ENCODE results near the gene FAM219A.
"Not testable (repeated sequence)": the region's sequence is repeated elsewhere in the genome, so short reads cannot be mapped to it uniquely, and the experiment has no call there.

Gene FAM219A

DNA sequence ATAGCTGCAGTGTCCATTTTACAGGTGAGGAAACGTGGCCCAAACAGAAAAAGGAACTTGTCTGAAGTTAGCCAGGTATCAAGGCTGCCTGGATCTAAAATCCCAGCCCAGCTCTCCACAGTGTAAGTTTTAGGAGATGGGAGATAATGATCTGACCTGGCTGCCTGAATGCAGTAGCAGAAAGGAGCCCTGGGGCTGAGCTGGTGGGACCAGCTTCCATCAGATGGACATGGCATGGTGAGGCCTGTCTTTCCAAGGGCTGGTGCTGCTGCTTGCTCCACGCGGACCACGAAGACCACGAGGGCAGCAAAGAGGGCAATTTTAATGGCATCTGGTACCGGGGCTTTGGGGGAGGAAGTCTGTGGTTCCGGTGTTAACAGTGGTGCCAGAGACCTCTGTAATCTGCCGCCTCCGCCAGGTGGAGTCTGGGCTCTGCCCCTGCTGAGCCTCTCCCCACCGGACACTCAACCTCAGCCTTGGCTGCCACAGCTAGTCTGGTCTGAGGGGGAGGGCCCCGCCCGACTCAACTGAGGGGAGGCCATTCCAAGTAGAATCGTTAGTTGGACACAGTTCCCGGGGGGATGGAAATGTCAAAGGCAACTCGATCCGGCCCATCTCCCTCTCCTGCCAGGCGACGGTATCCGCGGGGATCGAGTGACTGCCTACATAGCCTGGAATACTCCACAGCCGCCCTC, 82.3 kb downstream of the FAM219A start:
- no peak for DNase-seq (ENCODE audit: low read depth)

DNA sequence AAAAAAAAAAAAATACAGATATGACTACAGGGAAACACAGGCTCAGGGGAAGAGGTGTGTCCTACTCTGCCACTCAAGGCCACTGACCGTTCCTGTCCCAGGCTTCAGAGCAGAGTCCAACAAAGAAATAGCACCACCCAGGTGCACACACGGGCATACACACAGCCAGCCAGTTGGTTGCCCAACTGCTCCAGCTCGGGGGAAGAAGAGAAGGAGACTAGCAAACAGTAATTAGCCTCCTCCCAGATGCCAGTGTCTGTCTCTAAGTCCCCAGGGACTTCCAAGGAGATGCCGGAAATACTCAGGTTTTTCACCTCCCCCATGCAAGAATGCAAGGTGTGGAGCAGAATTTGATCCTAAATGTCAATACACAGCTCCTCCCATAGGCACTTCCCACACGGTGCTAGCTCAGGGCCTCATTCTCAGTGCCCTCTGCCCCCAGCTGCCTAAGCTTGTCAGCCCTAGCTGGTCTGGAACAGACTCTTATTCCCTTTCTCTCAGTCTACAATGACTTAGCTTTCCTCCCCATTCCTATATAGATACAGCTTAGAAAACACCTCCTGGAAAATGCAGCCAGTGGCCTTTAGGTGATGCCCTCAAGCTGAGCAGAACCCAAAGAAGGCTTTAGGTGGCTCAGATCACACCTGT, 83.3 kb downstream of the FAM219A start:
- DNase-seq (ENCODE audit: low read depth): no peak

- no peak for DNase-seq (ENCODE audit: low read depth)
Measured at GRCh38 chr9:34374339-34374738, 84.0 kb downstream of the FAM219A start.

DNA sequence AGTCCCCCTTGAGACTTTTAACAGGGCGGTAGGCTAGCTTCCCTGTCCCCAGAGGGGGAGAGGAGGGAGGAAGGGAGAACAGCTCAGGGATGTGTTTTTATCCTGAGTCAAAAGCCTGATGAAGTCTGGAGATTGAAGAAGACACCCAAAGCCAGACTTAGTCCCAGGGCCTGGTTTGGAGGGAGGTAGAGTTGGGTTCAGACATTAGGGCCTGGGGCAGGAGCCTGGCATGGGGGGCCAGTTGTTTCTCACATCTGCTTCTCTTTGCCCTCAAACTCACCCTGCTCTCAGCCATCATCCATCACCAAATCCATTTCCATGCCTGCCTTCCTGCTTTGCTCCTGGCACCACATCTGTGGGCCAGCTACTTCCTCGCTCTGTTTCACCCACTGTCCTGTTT, 84.6 kb downstream of the FAM219A start:
- no peak for DNase-seq (ENCODE audit: low read depth)

GRCh38 chr9:34372467-34373011, 85.8 kb downstream of the FAM219A start:
- DNase-seq (ENCODE audit: low read depth): no peak

- DNase-seq (ENCODE audit: low read depth): no peak
Measured at GRCh38 chr9:34371886-34372466, 86.4 kb downstream of the FAM219A start.

DNA sequence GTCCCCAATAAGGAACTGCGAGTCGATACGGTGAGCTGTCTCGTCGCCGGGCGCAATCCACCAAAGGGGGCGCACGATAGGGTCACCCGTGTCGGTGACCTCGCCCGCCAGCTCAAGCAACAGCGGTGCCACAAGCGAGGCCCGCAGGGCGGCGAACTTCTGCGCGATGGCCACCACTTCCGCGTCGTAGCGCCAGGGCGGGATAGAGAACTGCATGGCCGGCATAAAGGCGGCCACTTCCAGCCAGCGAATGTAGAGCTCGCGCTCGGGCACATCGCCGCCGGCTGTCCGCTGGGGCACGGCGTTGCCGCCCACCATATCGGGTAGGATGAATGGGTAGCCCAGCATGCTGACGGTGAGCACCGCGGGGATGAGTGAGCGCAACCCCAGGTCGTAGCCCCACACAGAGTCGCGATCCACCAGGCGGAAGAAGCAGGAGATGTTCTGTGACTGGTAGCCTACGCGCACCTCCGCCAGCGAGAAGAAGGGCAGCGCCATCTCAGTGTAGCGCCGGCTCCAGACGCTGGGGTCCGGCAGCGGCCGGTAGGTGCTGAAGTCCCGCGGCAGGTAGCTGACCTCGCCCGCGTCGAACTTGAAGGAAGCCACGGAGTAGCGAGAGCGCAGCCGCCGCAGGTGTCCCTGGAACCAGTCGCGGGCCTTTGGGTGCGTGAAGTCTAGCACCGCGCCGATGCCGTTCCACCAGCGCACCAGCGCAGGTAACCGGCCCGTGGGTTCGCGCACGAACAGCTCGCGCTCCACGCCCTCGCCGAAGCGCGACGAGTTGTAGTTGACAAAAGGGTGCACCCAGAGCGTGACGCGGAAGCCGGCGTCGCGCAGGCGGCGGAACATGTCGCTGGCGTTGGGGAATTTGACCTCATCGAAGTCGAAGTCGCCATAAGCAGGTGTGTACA, 87.1 kb downstream of the FAM219A start:
- no peak for DNase-seq (ENCODE audit: low read depth)

DNA sequence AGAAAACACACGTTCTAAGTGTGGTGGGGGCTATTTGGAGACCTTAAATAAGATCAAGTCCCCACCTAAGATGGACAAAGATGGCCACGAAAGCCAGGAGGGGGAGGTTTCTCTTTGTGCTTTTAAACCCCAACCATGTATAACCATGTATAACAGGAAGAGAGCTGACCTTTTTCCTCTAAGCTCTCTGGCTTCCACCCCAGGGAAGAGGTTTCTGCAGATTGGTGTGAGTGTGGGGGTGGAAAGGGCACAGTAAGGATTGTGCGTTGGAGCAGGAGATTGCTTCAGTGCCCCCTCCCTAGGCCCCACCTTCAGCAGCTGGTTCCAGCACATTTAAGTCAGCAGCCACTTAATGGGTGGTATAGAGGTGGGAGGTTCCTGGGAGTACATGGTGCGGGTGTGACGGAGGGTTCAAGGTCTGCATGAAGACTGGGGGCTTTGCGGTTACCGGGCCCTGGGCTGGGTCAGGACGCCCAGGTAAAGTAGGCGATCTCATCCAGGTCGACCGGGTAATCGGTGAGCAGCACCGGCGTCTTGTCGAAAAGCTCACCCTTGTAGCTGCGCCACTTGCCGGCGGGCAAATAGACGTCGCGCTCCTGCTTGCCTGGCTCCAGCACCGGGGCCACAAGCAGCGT, 87.9 kb downstream of the FAM219A start:
- no peak for DNase-seq (ENCODE audit: low read depth)

DNA sequence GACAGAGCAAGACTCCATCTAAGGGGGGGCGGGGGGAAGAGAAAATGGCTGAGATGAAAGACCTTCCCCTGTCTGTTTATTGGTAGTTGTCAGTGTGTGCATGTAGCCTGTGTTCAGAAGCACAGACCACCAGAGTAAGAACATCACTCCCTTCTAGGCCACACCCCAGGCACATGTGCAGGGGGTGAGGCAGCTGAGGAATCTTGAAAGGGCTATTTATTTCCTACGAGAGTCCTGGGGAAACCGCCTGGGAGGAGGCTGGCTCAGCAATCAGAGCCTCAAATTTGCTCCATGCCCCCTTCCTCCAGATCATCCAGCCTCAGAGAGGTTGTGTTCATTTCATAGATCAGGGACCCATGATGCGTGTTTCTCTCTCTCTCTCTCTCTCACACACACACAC, 88.7 kb downstream of the FAM219A start:
- DNase-seq (ENCODE audit: low read depth): no peak

GRCh38 chr9:34368796-34369195, 89.6 kb downstream of the FAM219A start:
- DNase-seq (ENCODE audit: low read depth): not testable (repeated sequence)

- DNase-seq (ENCODE audit: low read depth): not testable (repeated sequence)
Measured at GRCh38 chr9:34367751-34368410, 90.5 kb downstream of the FAM219A start.

DNA sequence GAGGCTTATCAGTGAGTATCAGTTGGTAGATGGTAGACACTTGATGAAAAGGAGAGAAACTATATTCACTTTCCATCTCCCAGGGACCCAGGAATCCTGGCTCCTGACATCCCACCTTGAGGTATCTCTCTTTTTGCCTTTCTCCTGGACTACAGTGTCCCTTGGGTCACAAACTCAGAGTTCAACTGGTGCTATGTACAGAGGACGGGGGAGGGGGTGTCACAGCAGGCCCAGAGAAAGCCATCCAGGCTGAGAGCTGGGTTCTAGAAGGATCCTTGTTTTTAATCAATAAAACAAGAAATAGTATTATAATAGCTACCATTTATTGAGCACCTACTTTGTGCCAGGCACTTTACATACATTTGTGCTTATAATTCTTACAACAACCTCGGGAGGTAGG, 92.0 kb downstream of the FAM219A start:
- DNase-seq (ENCODE audit: low read depth): no peak

GRCh38 chr9:34365282-34365681, 93.1 kb downstream of the FAM219A start:
- DNase-seq (ENCODE audit: low read depth): no peak

GRCh38 chr9:34363619-34364351, 94.6 kb downstream of the FAM219A start:
- DNase-seq (ENCODE audit: low read depth): no peak

GRCh38 chr9:34362614-34363214, 95.7 kb downstream of the FAM219A start:
- DNase-seq (ENCODE audit: low read depth): no peak

- not testable (repeated sequence) for DNase-seq (ENCODE audit: low read depth)
Measured at GRCh38 chr9:34352957-34353356, 105.4 kb downstream of the FAM219A start.

DNA sequence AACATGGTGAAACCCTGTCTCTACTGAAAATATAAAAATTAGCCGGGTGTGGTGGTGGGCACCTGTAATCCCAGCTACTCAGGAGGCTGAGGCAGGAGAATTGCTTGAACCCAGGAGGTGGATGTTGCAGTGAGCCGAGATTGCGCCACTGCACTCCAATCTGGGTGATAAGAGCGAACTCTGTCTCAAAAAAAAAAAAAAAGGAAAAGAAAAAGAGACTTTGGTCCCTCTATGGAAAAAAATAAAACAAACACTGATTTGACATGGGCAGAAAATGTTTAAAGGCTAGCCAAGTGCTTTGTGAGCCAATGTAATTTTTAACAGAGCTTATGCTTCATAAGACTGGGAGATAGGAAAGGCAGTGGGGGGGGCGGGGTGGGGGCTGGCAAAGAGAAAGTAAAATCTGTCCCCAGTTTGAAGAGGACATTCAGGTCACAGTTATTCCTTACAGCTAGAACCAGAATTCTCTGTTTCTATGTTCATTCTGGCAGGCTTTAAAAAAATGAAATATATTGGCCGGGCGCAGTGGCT, 106.2 kb downstream of the FAM219A start:
- DNase-seq (ENCODE audit: low read depth): not testable (repeated sequence)

- DNase-seq (ENCODE audit: low read depth): no peak
Measured at GRCh38 chr9:34349324-34349723, 109.0 kb downstream of the FAM219A start.

Measured in stimulated activated CD8-positive, alpha-beta memory T cell treated with anti-CD3 and anti-CD28 coated beads, Interleukin-4, amount 100 ng/mL, for 24 hours (primary cell).